HCT116 (cell line): ENCODE data around the gene RBP5. TPM values are rescaled to one million over a fixed set of nuclear protein-coding genes. Genes with fewer than 3 reads are reported as not detected.

Experiments used
- ATAC-seq: fragments of 200-7000 bp; cut with Tn5 transposase; 2 replicates; pipeline ENCODE4 v1.9.1; 2020; ENCODE audit warnings: mild to moderate bottlenecking, moderate library complexity
- BruUV-seq: library from RNA; stranded (reverse); fragments of 400-500 nt; replicated peaks from 2 replicates; lab custom pipeline; 2021; lab: Mats Ljungman, UMichigan
- CTCF ChIA-PET: fragments of 300-600 bp; sonication (Branson Sonifier 250); formaldehyde crosslinking; loops from one replicate; lab custom pipeline; 2021; ENCODE audit warnings: antibody characterized with exemption; lab: Charles Lee
- POLR2A ChIA-PET: fragments of 300-600, 350-600 bp; sonication (Branson Sonifier 250); formaldehyde crosslinking; loops from one replicate; lab custom pipeline; 2021; ENCODE audit warnings: antibody characterized with exemption; lab: Charles Lee
- RAD21 ChIA-PET, 2 experiments: fragments of 300-600 bp; sonication (Branson Sonifier 250); formaldehyde crosslinking; loops; one replicate each; lab custom pipeline; 2023; ENCODE audit warnings: low total read pairs in 2 of 2; ENCODE audit not compliant: uncharacterized antibody in 2 of 2, unreplicated experiment in 2 of 2, low non-redundant PET in 1 of 2; lab: Charles Lee
- DNase-seq: peaks from one replicate; pipeline ENCODE4 v3.0.0-alpha.2; 2010; ENCODE audit warnings: low read depth, low spot score
- H2AFZ ChIP-seq: fragments of 200-600 bp; shearing (Covaris generic), sonication (generic); 2 replicates; pipeline ENCODE4 v1.6.1; 2017; ENCODE audit warnings: low read depth, mixed run types, mixed read lengths, antibody characterized with exemption, low read length; ENCODE audit not compliant: poor library complexity, severe bottlenecking
- H3K27ac ChIP-seq: 2 replicates; pipeline ENCODE4 v1.5.1; 2012; ENCODE audit warnings: low read depth, low read length
- H3K27me3 ChIP-seq: fragments of 200-600 bp; sonication (generic); 2 replicates; pipeline ENCODE4 v1.6.1; 2016; ENCODE audit warnings: mixed run types, low read length, mixed read lengths; ENCODE audit not compliant: insufficient read depth
- H3K36me3 ChIP-seq, 2 experiments: fragments of 200-500 bp in 1 of 2; fragments of 200-600 bp in 1 of 2; sonication (Bioruptor generic) in 1 of 2; sonication (generic) in 1 of 2; 2 replicates each; pipeline versions ENCODE4 v1.5.1 to v1.6.1; 2014 to 2016; ENCODE audit warnings: low read length in 2 of 2, inconsistent platforms in 1 of 2, mixed read lengths in 1 of 2, mixed run types in 1 of 2; ENCODE audit not compliant: insufficient read depth in 2 of 2, control insufficient read depth in 1 of 2
- H3K4me1 ChIP-seq, 2 experiments: fragments of 200-600 bp in 1 of 2; sonication (generic) in 1 of 2; 2 replicates each; pipeline versions ENCODE4 v1.5.1 to v1.6.1; 2012 to 2017; ENCODE audit warnings: low read length in 2 of 2, inconsistent platforms in 1 of 2, mild to moderate bottlenecking in 1 of 2, mixed read lengths in 1 of 2, mixed run types in 1 of 2, moderate library complexity in 1 of 2; ENCODE audit not compliant: insufficient read depth in 2 of 2, control insufficient read depth in 1 of 2
- H3K4me2 ChIP-seq: fragments of 200-600 bp; sonication (generic); 2 replicates; pipeline ENCODE4 v1.6.1; 2017; ENCODE audit warnings: mixed run types, low read length, mixed read lengths
- H3K4me3 ChIP-seq, 2 experiments: fragments of 200-600 bp in 1 of 2; sonication (generic) in 1 of 2; replicated peaks in 1 of 2; 2 replicates each; pipeline ENCODE4 v1.5.1; 2011 to 2016; ENCODE audit warnings: low read length in 2 of 2, control low read depth in 1 of 2, low read depth in 1 of 2, mild to moderate bottlenecking in 1 of 2, mixed read lengths in 1 of 2, mixed run types in 1 of 2
- H3K79me2 ChIP-seq: fragments of 200-600 bp; sonication (generic); 2 replicates; pipeline ENCODE4 v1.6.1; 2017; ENCODE audit warnings: mild to moderate bottlenecking, mixed run types, low read length, moderate library complexity, mixed read lengths; ENCODE audit not compliant: insufficient read depth
- H3K9ac ChIP-seq: fragments of 200-600 bp; sonication (generic); 2 replicates; pipeline ENCODE4 v1.6.1; 2016; ENCODE audit warnings: low read length, mixed read lengths
- H3K9me2 ChIP-seq: fragments of 200-600 bp; sonication (generic), shearing (Covaris generic); 2 replicates; pipeline ENCODE4 v1.6.1; 2017; ENCODE audit warnings: mixed run types, mild to moderate bottlenecking, moderate library complexity; ENCODE audit not compliant: insufficient read depth
- H3K9me3 ChIP-seq, 2 experiments: fragments of 200-500 bp in 1 of 2; fragments of 200-600 bp in 1 of 2; sonication (Bioruptor generic) in 1 of 2; sonication (generic) in 1 of 2; 2 replicates each; pipeline ENCODE4 v1.6.1; 2014 to 2017; ENCODE audit warnings: low read length in 2 of 2, mixed read lengths in 2 of 2, inconsistent platforms in 1 of 2, low read depth in 1 of 2, mild to moderate bottlenecking in 1 of 2, mixed run types in 1 of 2, moderate library complexity in 1 of 2; ENCODE audit not compliant: control insufficient read depth in 1 of 2, insufficient read depth in 1 of 2
- H4K20me1 ChIP-seq: fragments of 200-600 bp; sonication (generic), shearing (Covaris generic); 2 replicates; pipeline ENCODE4 v1.6.1; 2017; ENCODE audit warnings: mixed run types, mild to moderate bottlenecking, moderate library complexity; ENCODE audit not compliant: insufficient read depth
- ATF3 ChIP-seq: IDR thresholded peaks from 2 replicates; pipeline ENCODE4 v1.6.1; 2012
- CBX3 ChIP-seq: IDR thresholded peaks from 2 replicates; pipeline ENCODE4 v1.6.1; 2012; ENCODE audit warnings: low read depth
- CTCF ChIP-seq, 3 experiments: fragments of 200-600 bp in 1 of 3; sonication (generic) in 1 of 3; IDR thresholded peaks in 2 of 3; conservative IDR thresholded peaks in 1 of 3; 2 replicates each; pipeline ENCODE4 v1.5.1; 2012 to 2017; ENCODE audit warnings: low read depth in 2 of 3, low read length in 2 of 3, antibody characterized with exemption in 1 of 3, borderline replicate concordance in 1 of 3, control low read depth in 1 of 3, mild to moderate bottlenecking in 1 of 3, mixed read lengths in 1 of 3, mixed run types in 1 of 3, moderate library complexity in 1 of 3; ENCODE audit not compliant: insufficient read depth in 1 of 3
- EGR1 ChIP-seq: IDR thresholded peaks from 2 replicates; pipeline ENCODE4 v1.6.1; 2012; ENCODE audit warnings: low read depth
- EZH2 ChIP-seq: fragments of 200-600 bp; sonication (generic); IDR thresholded peaks from 2 replicates; pipeline ENCODE4 v1.6.1; 2017; ENCODE audit warnings: antibody characterized with exemption, mixed run types
- FOSL1 ChIP-seq: IDR thresholded peaks from 2 replicates; pipeline ENCODE4 v1.6.1; 2012; ENCODE audit warnings: low read depth
- JUND ChIP-seq: IDR thresholded peaks from 2 replicates; pipeline ENCODE4 v1.6.1; 2012
- MAX ChIP-seq: IDR thresholded peaks from 2 replicates; pipeline ENCODE4 v1.6.1; 2012
- POLR2A ChIP-seq: IDR thresholded peaks from 2 replicates; pipeline ENCODE4 v1.7.0; 2011; ENCODE audit warnings: borderline replicate concordance; ENCODE audit not compliant: insufficient read depth, insufficient read length; ENCODE audit errors: extremely low read depth
- POLR2AphosphoS5 ChIP-seq: IDR thresholded peaks from 2 replicates; pipeline ENCODE4 v1.6.1; 2011; ENCODE audit warnings: mild to moderate bottlenecking, low read depth, low read length, moderate library complexity
- RAD21 ChIP-seq: IDR thresholded peaks from 2 replicates; pipeline ENCODE4 v1.6.1; 2012; ENCODE audit warnings: low read depth, mild to moderate bottlenecking
- REST ChIP-seq: IDR thresholded peaks from 2 replicates; pipeline ENCODE4 v1.6.1; 2012; ENCODE audit warnings: low read depth
- SIN3A ChIP-seq: IDR thresholded peaks from 2 replicates; pipeline ENCODE4 v1.6.1; 2012; ENCODE audit warnings: low read depth
- SP1 ChIP-seq: IDR thresholded peaks from 2 replicates; pipeline ENCODE4 v1.6.1; 2012; ENCODE audit warnings: low read depth
- SRF ChIP-seq: IDR thresholded peaks from 2 replicates; pipeline ENCODE4 v1.6.1; 2012; ENCODE audit warnings: low read depth
- YY1 ChIP-seq: IDR thresholded peaks from 2 replicates; pipeline ENCODE4 v1.6.1; 2011; ENCODE audit warnings: low read length, low read depth, moderate library complexity, mild to moderate bottlenecking; ENCODE audit not compliant: insufficient replicate concordance; ENCODE audit errors: extremely low read depth
- ZFX ChIP-seq: fragments of 450-650 bp; IDR thresholded peaks from 2 replicates; pipeline ENCODE4 v1.6.1; 2017
- intact Hi-C: fragments of 100-400 bp; cut with micrococcal nuclease; formaldehyde crosslinking; loops from 2 replicates; pipeline ENCODE4 v1.10.0; 2022
- total RNA-seq: library from RNA; stranded (reverse); gene quantifications from one replicate; pipeline ENCODE4 v1.2.1, GENCODE V29; 2021; ENCODE audit not compliant: unreplicated experiment

The RBP5 gene
- total RNA-seq, 1 experiment from 2014 or later = 0.22 TPM

GRCh38 chr12:7161327-7161726 lies 32.6 kb upstream of the RBP5 start:
- intact Hi-C loops = no loop called here
- no peak for DNase-seq
- H3K4me3 ChIP-seq = no peak overlapping the region
- H3K9me3 ChIP-seq = peaks cover 0 to 3% of the 10 kb centered on the region in 2 experiments; a peak in 1 of 4 replicates
- no peak overlapping the region for H2AFZ ChIP-seq
- no peaks in the 10 kb centered on the region for H3K36me3 ChIP-seq
- CTCF ChIA-PET = no interaction called here
- RAD21 ChIA-PET = no interaction called here
- POLR2A ChIA-PET = no interaction called here
- ATAC-seq = no peak
- peaks cover 8 to 15% of the 10 kb centered on the region in 2 experiments for H3K4me1 ChIP-seq
- H3K79me2 ChIP-seq = no peaks in the 10 kb centered on the region
- H3K27me3 ChIP-seq = no peaks in the 10 kb centered on the region
- no peaks in the 10 kb centered on the region for H3K9me2 ChIP-seq
- H3K9ac ChIP-seq = no peak overlapping the region
- no peak overlapping the region for H3K4me2 ChIP-seq
- H3K27ac ChIP-seq = no peak overlapping the region
- no peaks in the 10 kb centered on the region for H4K20me1 ChIP-seq
- TF ChIP-seq REST = no peak
- no peak for TF ChIP-seq ATF3
- no peak for TF ChIP-seq SP1
- TF ChIP-seq FOSL1 = no peak
- TF ChIP-seq EGR1 = no peak
- TF ChIP-seq SIN3A = no peak
- TF ChIP-seq RAD21 = no peak
- TF ChIP-seq YY1 = no peak
- TF ChIP-seq CTCF (IDR thresholded peaks at IDR 0.05 in 2 of 3, conservative IDR thresholded peaks at IDR 0.05 in 1 of 3; ENCODE audit: borderline replicate concordance in 1 of 3, insufficient read depth in 1 of 3, low read depth in 2 of 3, low read length in 2 of 3) = no peak
- TF ChIP-seq CBX3 = no peak
- no peak for TF ChIP-seq JUND
- TF ChIP-seq ZFX = no peak
- no peak for TF ChIP-seq EZH2
- no peak for TF ChIP-seq POLR2A
- TF ChIP-seq POLR2AphosphoS5 = no peak
- no peak for TF ChIP-seq SRF
- no peak for TF ChIP-seq MAX
- no TSS peak for BruUV-seq
